Measurements from ENCODE around the gene GRIK4.

GRCh38 chr11:120707663-120708062, 196.1 kb downstream of the GRIK4 start:
- no peak for TF ChIP-seq POLR2AphosphoS5 (IDR thresholded peaks at IDR 0.05; ENCODE audit: low read depth, low read length)
- TF ChIP-seq FOXP2 (optimal IDR thresholded peaks at IDR 0.05; ENCODE audit: borderline replicate concordance, extremely low read depth, extremely low read length, insufficient read depth): no peak

All from PFSK-1 (cell line).